ENCODE measurements around the gene MAP10. TPM values are rescaled to one million over a fixed set of nuclear protein-coding genes. Genes with fewer than 3 reads are reported as not detected.

Gene MAP10
- total RNA-seq, 1 donor from 2014 or later: 2.1 TPM

DNA sequence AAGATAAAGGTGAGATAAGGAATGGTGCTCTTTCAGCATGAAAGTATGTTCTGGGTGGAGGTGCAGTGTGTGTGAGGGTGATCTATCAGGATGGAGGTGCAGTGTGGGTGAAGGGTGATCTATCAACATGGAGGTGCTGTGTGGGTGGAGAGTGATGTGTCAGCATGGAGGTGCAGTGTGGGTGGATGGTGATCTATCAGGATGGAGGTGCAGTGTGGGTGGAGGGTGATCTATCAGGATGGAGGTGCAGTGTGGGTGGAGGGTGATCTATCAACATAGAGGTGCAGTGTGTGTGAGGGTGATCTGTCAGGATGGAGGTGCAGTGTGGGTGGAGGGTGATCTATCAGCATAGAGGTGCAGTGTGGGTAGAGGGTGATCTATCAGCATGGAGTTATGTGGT is 12.3 kb upstream of the MAP10 start:
- intact Hi-C loops (cut with DNase I): no loop called here
- H3K4me1 ChIP-seq: no peaks in the 10 kb centered on the region
- DNase-seq (no peak), ATAC-seq (no peak)
- H3K27ac ChIP-seq: no peak overlapping the region
- H3K36me3 ChIP-seq: no peaks in the 10 kb centered on the region
- H3K4me3 ChIP-seq: no peak overlapping the region
- H3K9me3 ChIP-seq: no peaks in the 10 kb centered on the region
- no peaks in the 10 kb centered on the region for H3K27me3 ChIP-seq
- TF ChIP-seq, protein P1, sequence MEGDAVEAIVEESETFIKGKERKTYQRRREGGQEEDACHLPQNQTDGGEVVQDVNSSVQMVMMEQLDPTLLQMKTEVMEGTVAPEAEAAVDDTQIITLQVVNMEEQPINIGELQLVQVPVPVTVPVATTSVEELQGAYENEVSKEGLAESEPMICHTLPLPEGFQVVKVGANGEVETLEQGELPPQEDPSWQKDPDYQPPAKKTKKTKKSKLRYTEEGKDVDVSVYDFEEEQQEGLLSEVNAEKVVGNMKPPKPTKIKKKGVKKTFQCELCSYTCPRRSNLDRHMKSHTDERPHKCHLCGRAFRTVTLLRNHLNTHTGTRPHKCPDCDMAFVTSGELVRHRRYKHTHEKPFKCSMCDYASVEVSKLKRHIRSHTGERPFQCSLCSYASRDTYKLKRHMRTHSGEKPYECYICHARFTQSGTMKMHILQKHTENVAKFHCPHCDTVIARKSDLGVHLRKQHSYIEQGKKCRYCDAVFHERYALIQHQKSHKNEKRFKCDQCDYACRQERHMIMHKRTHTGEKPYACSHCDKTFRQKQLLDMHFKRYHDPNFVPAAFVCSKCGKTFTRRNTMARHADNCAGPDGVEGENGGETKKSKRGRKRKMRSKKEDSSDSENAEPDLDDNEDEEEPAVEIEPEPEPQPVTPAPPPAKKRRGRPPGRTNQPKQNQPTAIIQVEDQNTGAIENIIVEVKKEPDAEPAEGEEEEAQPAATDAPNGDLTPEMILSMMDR (IDR thresholded peaks at IDR 0.05): no peak

DNA sequence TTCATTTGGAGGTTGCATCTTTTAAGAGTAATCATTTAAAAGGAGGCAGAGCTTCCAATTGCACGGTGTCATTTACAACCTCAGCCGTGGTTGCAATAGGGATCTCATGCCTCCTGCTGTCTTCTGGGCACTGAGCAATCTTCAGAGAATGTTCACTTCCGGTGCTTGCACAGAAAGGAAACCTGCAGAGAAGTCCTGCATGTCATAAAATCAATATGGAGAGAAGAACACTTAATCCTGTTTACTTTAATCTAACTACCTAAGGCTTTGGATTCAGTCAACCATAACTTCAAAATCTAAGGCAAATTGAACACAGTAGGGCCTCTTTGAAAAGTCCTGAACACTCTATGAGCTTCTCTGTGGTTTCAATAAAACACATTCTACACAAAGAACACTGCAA is 11.3 kb upstream of the MAP10 start:
- Histone ChIP-seq H3K4me1 (no peaks in the 10 kb centered on the region), H3K27ac (no peak overlapping the region), H3K4me3 (no peak overlapping the region), H3K9me3 (no peaks in the 10 kb centered on the region), H3K27me3 (no peaks in the 10 kb centered on the region), H3K36me3 (no peaks in the 10 kb centered on the region)
- no peak for DNase-seq
- ATAC-seq: no peak
- TF ChIP-seq, protein P1 (IDR thresholded peaks at IDR 0.05): no peak
- intact Hi-C loops (cut with DNase I): no loop called here

DNA sequence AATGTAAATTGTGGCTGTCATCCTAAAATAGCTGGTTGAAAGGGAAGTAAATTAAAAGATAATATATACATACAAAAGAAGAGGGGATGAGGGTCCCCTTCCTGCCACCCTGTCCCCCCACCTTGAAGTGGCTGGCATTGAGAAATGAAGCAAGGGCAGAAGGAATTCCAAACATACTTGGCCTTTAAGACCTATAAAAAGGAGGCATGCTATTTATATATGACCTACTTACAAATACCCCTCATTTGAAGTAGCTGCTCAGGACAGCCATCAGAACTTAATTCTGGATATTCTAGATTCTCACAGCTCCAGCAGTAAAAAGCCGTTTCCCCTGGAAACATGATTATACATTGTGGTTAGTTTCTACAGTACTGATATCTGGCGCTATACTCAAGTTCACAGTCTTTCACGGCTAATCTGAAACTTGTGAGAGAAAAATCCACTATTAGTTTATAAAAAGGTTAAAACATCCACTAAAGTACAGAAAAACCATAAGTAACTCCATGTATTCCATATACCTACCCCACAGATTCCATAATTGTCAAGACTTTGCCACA is 9.6 kb upstream of the MAP10 start:
- H3K27me3 ChIP-seq: no peaks in the 10 kb centered on the region
- H3K27ac ChIP-seq: no peak overlapping the region
- no peaks in the 10 kb centered on the region for H3K4me1 ChIP-seq
- no peak overlapping the region for H3K4me3 ChIP-seq
- ATAC-seq (no peak), DNase-seq (no peak)
- no peaks in the 10 kb centered on the region for H3K9me3 ChIP-seq
- TF ChIP-seq, protein P1 (IDR thresholded peaks at IDR 0.05): no peak
- no peaks in the 10 kb centered on the region for H3K36me3 ChIP-seq
- intact Hi-C loops (cut with DNase I): no loop called here

DNA sequence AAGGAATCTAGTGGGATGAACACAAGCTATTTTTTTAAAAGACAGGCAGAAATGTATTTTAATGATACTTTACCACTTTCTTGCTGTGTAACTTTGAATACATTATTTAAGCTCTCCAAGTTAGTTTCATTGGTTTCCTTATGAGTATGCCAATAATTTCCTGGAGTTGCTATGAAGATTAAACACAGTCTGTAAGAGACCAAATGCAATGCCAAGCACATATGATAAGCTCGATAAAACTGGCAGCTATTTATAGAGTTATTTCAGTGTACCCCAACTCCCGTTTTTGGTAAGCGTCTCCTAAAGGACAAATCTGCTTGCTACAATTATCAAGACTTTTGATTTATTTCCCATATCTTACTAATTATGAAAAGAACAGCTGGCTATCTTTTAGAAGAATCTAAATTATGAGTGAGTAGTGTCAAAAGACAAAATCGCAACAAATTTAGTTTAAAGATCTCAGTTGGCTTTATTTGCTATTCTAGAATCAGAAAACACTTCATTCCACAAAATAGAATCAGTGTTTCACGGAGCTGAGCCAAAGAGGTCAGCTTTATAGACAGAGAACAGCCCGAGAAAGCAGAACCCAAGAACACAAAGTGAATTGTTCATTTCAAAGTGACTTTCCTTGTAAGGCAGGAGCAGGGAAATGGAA is 7.2 kb upstream of the MAP10 start:
- Histone ChIP-seq H3K4me1 (no peaks in the 10 kb centered on the region), H3K4me3 (no peak overlapping the region), H3K36me3 (no peaks in the 10 kb centered on the region), H3K27me3 (no peaks in the 10 kb centered on the region), H3K9me3 (no peaks in the 10 kb centered on the region), H3K27ac (no peak overlapping the region)
- TF ChIP-seq, protein P1 (IDR thresholded peaks at IDR 0.05): no peak
- DNase-seq (no peak), ATAC-seq (no peak)
- intact Hi-C loops (cut with DNase I): no loop called here

DNA sequence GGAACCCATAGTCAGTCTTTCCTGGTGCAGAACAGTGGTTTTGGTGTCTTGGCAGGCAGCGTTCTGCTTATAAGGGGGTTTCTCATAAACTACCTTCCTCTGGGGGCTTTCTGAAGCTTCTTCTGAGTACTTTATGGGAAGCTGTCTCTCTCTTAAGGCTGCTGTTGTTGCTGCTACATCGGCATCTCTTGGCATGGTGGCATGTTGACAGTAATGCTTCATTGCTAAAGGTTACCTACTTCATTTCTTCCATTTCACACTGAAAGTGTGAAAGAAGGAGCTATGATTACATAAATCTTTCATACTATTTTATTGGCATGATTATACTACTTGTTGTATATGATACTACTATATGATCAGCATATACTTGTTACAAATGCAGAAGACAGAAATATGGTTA is 6.3 kb upstream of the MAP10 start:
- Histone ChIP-seq H3K9me3 (no peaks in the 10 kb centered on the region), H3K4me1 (no peaks in the 10 kb centered on the region), H3K27ac (no peak overlapping the region), H3K36me3 (no peaks in the 10 kb centered on the region), H3K27me3 (no peaks in the 10 kb centered on the region), H3K4me3 (no peak overlapping the region)
- no peak for ATAC-seq
- TF ChIP-seq, protein P1 (IDR thresholded peaks at IDR 0.05): no peak
- no peak for DNase-seq
- intact Hi-C loops (cut with DNase I): no loop called here

DNA sequence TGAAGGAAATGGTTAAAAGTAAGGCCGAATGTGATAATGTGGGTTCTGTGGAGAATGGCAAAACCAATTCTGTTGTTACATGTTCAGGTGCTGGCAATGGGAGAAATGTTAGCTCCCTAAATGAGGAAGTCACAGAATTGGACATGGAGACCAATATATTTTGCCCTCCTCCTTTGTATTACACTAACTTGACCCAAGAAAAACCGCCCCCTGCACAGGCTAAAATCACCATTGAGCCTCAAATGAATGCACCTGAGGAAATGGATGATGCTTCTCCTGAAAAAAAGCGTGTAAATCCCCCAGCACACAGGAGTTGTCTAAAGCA is 932 bp downstream of the MAP10 start:
- intact Hi-C loops (cut with DNase I): no loop called here
- TF ChIP-seq, protein P1 (IDR thresholded peaks at IDR 0.05): no peak
- no peaks in the 10 kb centered on the region for H3K9me3 ChIP-seq

More for the DNA sequence above, 932 bp downstream of the MAP10 start:
- no peak for DNase-seq
- Histone ChIP-seq H3K27ac (peak overlapping the region; percentile 83), H3K36me3 (no peaks in the 10 kb centered on the region), H3K4me1 (peaks cover 6% of the 10 kb centered on the region), H3K27me3 (no peaks in the 10 kb centered on the region), H3K4me3 (peak overlapping the region; percentile 67)
- no peak for ATAC-seq

Data from upper lobe of right lung (tissue), 1 donor.